Ovary (tissue), 3 donors: ENCODE measurements around the gene MEGF8.

ENCODE experiments used
- EP300 ChIP-seq: sonication (generic); formaldehyde crosslinking; IDR thresholded peaks from one replicate; pipeline ENCODE4 v1.6.1; 2017; ENCODE audit warnings: antibody characterized with exemption
- POLR2A ChIP-seq: fragments of 450-650 bp; IDR thresholded peaks from one replicate; pipeline ENCODE4 v1.6.1; 2017; ENCODE audit warnings: antibody characterized with exemption, mild to moderate bottlenecking, moderate library complexity
- TF ChIP-seq, protein P1 (sequence below), 3 donors: fragments of 450-650 bp in 2 of 3; fragments of 200-600 bp in 1 of 3; IDR thresholded peaks; one replicate each; pipeline versions ENCODE4 v1.5.1 to v1.8.0; 2016 to 2022; ENCODE audit warnings: antibody characterized with exemption in 3 of 3, mild to moderate bottlenecking in 1 of 3
- donor health status: DM: no; HTN: no; CAD: no.

DNA sequence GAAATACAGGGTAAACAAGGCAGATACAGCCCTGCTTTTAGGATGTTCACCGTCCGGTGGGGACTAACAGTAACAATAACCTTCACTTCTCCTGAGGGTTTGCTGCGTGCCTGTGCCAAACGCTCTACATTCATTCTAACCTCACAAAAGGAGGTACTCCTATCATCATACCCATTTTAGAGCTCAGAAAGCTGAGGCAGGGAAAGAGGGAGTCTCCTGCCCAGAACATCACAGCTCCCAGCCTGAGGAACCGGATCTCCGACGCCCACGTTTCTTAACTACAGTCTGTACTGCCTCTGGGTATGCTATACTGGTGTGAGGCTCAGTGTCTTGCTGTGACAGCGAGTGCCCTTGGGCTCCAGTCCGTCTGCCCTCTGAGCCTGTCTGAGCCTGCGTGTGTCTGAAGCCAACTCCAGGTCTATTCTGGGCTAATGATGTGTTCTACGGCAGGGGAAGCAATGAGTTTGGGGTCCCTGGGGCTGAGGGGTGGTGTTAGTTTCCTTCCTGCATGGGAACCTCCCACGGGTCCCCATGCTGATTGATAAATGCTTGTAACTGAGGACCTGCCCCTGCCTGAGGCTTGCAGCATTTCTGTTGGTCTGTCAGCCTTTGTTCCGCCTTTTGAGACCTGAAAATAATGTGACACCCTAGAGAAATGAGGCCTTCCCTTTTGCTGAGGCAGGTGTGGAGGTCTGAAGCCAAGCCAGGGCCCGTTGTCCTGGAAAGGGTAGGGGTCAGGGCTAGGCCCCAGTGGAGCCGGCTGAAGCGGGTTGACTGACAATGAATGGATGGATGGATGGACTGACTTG lies 96.9 kb downstream of the MEGF8 start:
- TF ChIP-seq, protein P1, sequence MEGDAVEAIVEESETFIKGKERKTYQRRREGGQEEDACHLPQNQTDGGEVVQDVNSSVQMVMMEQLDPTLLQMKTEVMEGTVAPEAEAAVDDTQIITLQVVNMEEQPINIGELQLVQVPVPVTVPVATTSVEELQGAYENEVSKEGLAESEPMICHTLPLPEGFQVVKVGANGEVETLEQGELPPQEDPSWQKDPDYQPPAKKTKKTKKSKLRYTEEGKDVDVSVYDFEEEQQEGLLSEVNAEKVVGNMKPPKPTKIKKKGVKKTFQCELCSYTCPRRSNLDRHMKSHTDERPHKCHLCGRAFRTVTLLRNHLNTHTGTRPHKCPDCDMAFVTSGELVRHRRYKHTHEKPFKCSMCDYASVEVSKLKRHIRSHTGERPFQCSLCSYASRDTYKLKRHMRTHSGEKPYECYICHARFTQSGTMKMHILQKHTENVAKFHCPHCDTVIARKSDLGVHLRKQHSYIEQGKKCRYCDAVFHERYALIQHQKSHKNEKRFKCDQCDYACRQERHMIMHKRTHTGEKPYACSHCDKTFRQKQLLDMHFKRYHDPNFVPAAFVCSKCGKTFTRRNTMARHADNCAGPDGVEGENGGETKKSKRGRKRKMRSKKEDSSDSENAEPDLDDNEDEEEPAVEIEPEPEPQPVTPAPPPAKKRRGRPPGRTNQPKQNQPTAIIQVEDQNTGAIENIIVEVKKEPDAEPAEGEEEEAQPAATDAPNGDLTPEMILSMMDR (IDR thresholded peaks at IDR 0.05), result no peak
- TF ChIP-seq POLR2A, result no peak
- no peak for TF ChIP-seq EP300
